ENCODE measurements around the gene USP36. TPM values are rescaled to one million over a fixed set of nuclear protein-coding genes. Genes with fewer than 3 reads are reported as not detected.

USP36 gene
- total and polyA plus RNA-seq, 9 of the 15 experiments (the other 6 are each of a cell fraction or from before 2014, with no cell fraction given): 6.4 to 72.8 (median 22.5) TPM

DNA sequence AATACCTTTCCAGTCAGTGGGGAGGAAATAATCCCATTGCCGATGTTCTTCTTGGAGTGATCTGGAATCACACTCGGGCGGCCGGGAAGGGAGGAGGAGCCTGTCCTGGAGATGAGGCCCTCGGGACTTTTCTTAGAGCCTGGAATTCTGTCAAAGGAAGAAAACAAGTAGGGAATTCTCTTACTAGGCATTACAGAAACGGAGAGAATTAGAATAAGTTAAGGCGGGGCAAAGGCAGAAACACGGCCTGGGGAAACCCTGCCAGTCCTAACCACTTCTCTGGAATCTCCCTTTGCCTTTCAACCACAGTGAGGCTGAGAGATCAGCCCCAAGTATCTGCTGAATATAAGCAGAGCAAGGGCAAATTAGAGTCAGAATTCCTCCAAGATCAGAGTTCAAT, 27.8 kb downstream of the USP36 start (continued):
- TF ChIP-seq, protein P1, sequence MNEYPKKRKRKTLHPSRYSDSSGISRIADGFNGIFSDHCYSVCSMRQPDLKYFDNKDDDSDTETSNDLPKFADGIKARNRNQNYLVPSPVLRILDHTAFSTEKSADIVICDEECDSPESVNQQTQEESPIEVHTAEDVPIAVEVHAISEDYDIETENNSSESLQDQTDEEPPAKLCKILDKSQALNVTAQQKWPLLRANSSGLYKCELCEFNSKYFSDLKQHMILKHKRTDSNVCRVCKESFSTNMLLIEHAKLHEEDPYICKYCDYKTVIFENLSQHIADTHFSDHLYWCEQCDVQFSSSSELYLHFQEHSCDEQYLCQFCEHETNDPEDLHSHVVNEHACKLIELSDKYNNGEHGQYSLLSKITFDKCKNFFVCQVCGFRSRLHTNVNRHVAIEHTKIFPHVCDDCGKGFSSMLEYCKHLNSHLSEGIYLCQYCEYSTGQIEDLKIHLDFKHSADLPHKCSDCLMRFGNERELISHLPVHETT (CRISPR knock-in tag; conservative IDR thresholded peaks at IDR 0.05 in 1 of 2, IDR thresholded peaks at IDR 0.05 in 1 of 2): no peak
- TF ChIP-seq NR2C1 (IDR thresholded peaks at IDR 0.05) (no peak), NR2C1 (tag; IDR thresholded peaks at IDR 0.05) (no peak), PTRF (tag; IDR thresholded peaks at IDR 0.05) (no peak), TARDBP (IDR thresholded peaks at IDR 0.05) (no peak)

DNA sequence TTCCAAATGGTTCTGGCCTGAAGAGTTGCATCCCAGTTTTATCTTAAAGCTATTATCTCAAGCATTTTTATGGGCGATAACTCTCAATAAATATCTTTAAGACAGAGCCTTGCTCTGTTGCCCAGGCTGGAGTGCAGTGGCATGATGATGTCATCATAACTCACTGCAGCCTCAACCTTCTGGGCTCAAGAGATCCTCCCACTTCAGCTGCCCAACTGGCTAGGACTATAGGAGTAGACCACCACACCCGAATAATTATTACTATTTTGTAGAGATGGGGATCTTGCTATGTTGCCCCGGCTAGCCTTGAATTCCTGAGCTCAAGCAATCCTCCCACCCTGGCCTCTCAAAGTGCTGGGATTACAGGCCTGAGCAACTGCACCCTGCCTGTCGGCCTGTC, 32.5 kb downstream of the USP36 start:
- no peak for FAIRE-seq
- no TSS peak for BruUV-seq (replicated peaks)
- Histone ChIP-seq H3K4me2 (ENCODE audit: insufficient read depth, low read length) (no peak overlapping the region), H3K9me1 (ENCODE audit: control insufficient read depth, insufficient read depth, low read length) (no peaks in the 10 kb centered on the region), H3K4me3 (no peak overlapping the region), H3K27me3 (ENCODE audit: control insufficient read depth in 2 of 2, insufficient read depth in 2 of 2, low read length in 2 of 2) (no peaks in the 10 kb centered on the region), H3K79me2 (ENCODE audit: control insufficient read depth, insufficient read depth, low read length) (no peaks in the 10 kb centered on the region), H2AFZ (ENCODE audit: low read depth, low read length) (no peak overlapping the region), H3K36me3 (ENCODE audit: control insufficient read depth, insufficient read depth, low read length) (peaks cover 92% of the 10 kb centered on the region), H4K20me1 (replicated peaks; ENCODE audit: control insufficient read depth, insufficient read depth, low read length) (no peaks in the 10 kb centered on the region), H3K9me3 (replicated peaks; ENCODE audit: control insufficient read depth, insufficient read depth, low read depth, low read length) (no peaks in the 10 kb centered on the region), H3K4me1 (replicated peaks in 1 of 2; ENCODE audit: control insufficient read depth in 2 of 2, insufficient read depth in 2 of 2, low read length in 2 of 2) (no peaks in the 10 kb centered on the region; a peak in 1 of 5 replicates), H3K27ac (ENCODE audit: extremely low read depth, low read depth, low read length) (no peak overlapping the region), H3K9ac (ENCODE audit: insufficient read depth in 1 of 2, low read depth in 2 of 2, low read length in 2 of 2) (no peak overlapping the region)
- ChIA-PET CTCF (ENCODE audit: low intra/inter-chr PET ratio) (no interaction called here), POLR2A (interaction anchor here (3.3 kb wide), 1 partner anchor 23 kb away, joined by 16 read pairs; no protein-coding TSS in a partner anchor)
- no peak for ATAC-seq
- 84% methylated on average over 4 of the region's 4 CpGs for WGBS (ENCODE audit: insufficient coverage, low coverage, missing lambda C conversion rate)
- no peak for TF ChIP-seq ZKSCAN1 (IDR thresholded peaks at IDR 0.05; ENCODE audit: low read depth, low read length)
- TF ChIP-seq SP1 (CRISPR knock-in tag; IDR thresholded peaks at IDR 0.05): no peak
- no peak for TF ChIP-seq MAFF (IDR thresholded peaks at IDR 0.05; ENCODE audit: low read length)
- TF ChIP-seq, protein P2, sequence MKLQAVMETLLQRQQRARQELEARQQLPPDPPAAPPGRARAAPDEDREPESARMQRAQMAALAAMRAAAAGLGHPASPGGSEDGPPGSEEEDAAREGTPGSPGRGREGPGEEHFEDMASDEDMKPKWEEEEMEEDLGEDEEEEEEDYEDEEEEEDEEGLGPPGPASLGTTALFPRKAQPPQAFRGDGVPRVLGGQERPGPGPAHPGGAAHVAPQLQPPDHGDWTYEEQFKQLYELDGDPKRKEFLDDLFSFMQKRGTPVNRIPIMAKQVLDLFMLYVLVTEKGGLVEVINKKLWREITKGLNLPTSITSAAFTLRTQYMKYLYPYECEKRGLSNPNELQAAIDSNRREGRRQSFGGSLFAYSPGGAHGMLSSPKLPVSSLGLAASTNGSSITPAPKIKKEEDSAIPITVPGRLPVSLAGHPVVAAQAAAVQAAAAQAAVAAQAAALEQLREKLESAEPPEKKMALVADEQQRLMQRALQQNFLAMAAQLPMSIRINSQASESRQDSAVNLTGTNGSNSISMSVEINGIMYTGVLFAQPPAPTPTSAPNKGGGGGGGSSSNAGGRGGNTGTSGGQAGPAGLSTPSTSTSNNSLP (IDR thresholded peaks at IDR 0.05; ENCODE audit: borderline replicate concordance, low read depth, low read length): no peak
- TF ChIP-seq, protein P3, sequence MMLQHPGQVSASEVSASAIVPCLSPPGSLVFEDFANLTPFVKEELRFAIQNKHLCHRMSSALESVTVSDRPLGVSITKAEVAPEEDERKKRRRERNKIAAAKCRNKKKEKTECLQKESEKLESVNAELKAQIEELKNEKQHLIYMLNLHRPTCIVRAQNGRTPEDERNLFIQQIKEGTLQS (IDR thresholded peaks at IDR 0.05): peak; percentile 76
- TF ChIP-seq, protein P3 (CRISPR knock-in tag; conservative IDR thresholded peaks at IDR 0.05): no peak
- peak; percentile 27; the same call in 1 of the 2 replicates for TF ChIP-seq ZNF121 (CRISPR knock-in tag; conservative IDR thresholded peaks at IDR 0.05)
- no peak for DNase-seq (ENCODE audit: extremely low read depth in 1 of 4, low spot score in 3 of 4)
- intact Hi-C loops (cut with micrococcal nuclease) (no loop called here), in situ Hi-C loops (cut with MboI) (no loop called here)

Measured in K562 (cell line).